ENCODE results near the gene RBM3.
A peak's percentile ranks its signal among the peaks of the same experiment; 100 is the strongest.

Gene RBM3

GRCh38 chrX:48569958-48570357 is 4.3 kb upstream of the RBM3 start:
- no peak overlapping the region for H3K27ac ChIP-seq (replicated peaks)
- DNase-seq (ENCODE audit: low read depth in 1 of 2, low spot score in 1 of 2): no peak
- TF ChIP-seq POLR2AphosphoS5 (IDR thresholded peaks at IDR 0.05; ENCODE audit: low read depth) (no peak), GABPA (IDR thresholded peaks at IDR 0.05; ENCODE audit: low read depth) (no peak), CTCF (IDR thresholded peaks at IDR 0.05; ENCODE audit: insufficient read depth, low read length) (no peak), SPI1 (IDR thresholded peaks at IDR 0.05; ENCODE audit: borderline replicate concordance, low read depth) (no peak), REST (IDR thresholded peaks at IDR 0.05; ENCODE audit: insufficient replicate concordance, low read depth) (no peak)
- no peaks in the 10 kb centered on the region for H3K27me3 ChIP-seq (ENCODE audit: insufficient read depth, poor library complexity, severe bottlenecking)
- H3K4me3 ChIP-seq (replicated peaks; ENCODE audit: insufficient read depth, low read length): no peak overlapping the region

GRCh38 chrX:48573690-48574269 is 504 bp upstream of the RBM3 start:
- H3K4me3 ChIP-seq (replicated peaks; ENCODE audit: insufficient read depth, low read length): peak overlapping the region; percentile 64
- DNase-seq (ENCODE audit: low read depth in 1 of 2, low spot score in 1 of 2): no peak
- TF ChIP-seq POLR2AphosphoS5 (IDR thresholded peaks at IDR 0.05; ENCODE audit: low read depth) (no peak), GABPA (IDR thresholded peaks at IDR 0.05; ENCODE audit: low read depth) (no peak), REST (IDR thresholded peaks at IDR 0.05; ENCODE audit: insufficient replicate concordance, low read depth) (no peak), SPI1 (IDR thresholded peaks at IDR 0.05; ENCODE audit: borderline replicate concordance, low read depth) (no peak), CTCF (IDR thresholded peaks at IDR 0.05; ENCODE audit: insufficient read depth, low read length) (no peak)
- H3K27ac ChIP-seq (replicated peaks): peak overlapping the region; percentile 100
- H3K27me3 ChIP-seq (ENCODE audit: insufficient read depth, poor library complexity, severe bottlenecking): no peaks in the 10 kb centered on the region

GRCh38 chrX:48575642-48576041 is 1.4 kb downstream of the RBM3 start:
- Histone ChIP-seq H3K4me3 (replicated peaks; ENCODE audit: insufficient read depth, low read length) (peak overlapping the region; percentile 64), H3K27ac (replicated peaks) (peak overlapping the region; percentile 100), H3K27me3 (ENCODE audit: insufficient read depth, poor library complexity, severe bottlenecking) (no peaks in the 10 kb centered on the region)
- no peak for DNase-seq (ENCODE audit: low read depth in 1 of 2, low spot score in 1 of 2)
- TF ChIP-seq CTCF (IDR thresholded peaks at IDR 0.05; ENCODE audit: insufficient read depth, low read length) (no peak), POLR2AphosphoS5 (IDR thresholded peaks at IDR 0.05; ENCODE audit: low read depth) (peak; percentile 38), GABPA (IDR thresholded peaks at IDR 0.05; ENCODE audit: low read depth) (no peak), REST (IDR thresholded peaks at IDR 0.05; ENCODE audit: insufficient replicate concordance, low read depth) (no peak), SPI1 (IDR thresholded peaks at IDR 0.05; ENCODE audit: borderline replicate concordance, low read depth) (no peak)
